KOPT-K1 (cell line): ENCODE measurements around the gene TMEM255B.
"Not testable (repeated sequence)": the region's sequence is repeated elsewhere in the genome, so short reads cannot be mapped to it uniquely, and the experiment has no call there.

ENCODE experiments used
- H3K27ac ChIP-seq: fragments of 200-600 bp; sonication (generic); 2 replicates; pipeline ENCODE4 v1.5.1; 2016; ENCODE audit warnings: antibody characterized with exemption, mild to moderate bottlenecking, low read depth, low read length; ENCODE audit not compliant: poor library complexity, severe bottlenecking
- H3K36me3 ChIP-seq: fragments of 200-600 bp; sonication (generic); 2 replicates; pipeline ENCODE4 v1.5.1; 2017; ENCODE audit warnings: antibody characterized with exemption, mild to moderate bottlenecking, low read length, moderate library complexity; ENCODE audit not compliant: insufficient read depth
- H3K9me3 ChIP-seq: fragments of 200-600 bp; sonication (generic); 2 replicates; pipeline ENCODE4 v1.5.1; 2017; ENCODE audit warnings: antibody characterized with exemption, low read length, mild to moderate bottlenecking; ENCODE audit not compliant: insufficient read depth, poor library complexity, severe bottlenecking

TMEM255B gene

DNA sequence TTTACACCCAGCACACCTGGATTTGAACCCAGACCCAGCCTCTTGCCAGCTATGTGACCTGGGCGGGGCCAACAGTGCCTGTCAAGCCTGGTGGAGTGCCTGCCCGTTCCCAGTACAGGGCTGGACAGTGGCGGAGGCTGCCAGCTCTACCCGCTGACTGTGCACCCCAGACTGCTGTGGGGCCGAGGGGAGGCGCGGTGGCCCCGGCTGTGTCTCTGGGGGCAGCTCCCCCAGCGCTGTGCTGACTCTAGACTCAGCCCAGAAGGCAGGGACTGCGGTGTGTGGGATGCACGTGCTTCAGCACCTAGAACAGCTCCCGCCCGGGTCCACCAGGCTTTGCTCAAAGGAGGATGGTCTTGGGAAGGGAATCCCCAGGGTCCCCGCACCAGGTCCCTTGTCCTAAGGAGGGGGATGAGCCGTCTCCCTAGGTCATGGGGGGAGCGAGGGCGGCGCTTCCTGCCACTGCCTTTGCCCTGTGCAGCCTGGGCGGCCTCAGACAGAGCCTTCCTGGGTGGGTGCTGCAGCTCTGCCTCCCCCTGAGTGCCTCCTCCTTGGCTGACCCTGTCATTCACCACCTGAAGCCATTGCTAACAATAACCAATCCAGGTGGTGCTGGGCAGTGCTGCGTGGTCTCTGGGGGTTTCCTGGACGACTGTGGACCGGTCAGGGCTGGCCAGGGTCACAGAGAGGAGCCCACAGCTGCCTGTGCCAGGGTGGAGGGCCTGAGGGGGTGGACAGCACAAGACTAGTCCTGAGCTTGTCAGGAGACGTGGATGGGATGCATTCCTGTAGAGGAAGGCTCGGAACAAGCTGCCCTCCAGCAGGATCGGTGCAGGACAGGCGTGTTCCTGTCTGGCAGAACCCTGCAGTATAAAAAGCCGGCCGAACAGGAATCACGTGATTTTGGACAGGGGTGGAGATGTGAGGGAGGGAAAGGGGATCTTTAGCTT, 18.6 kb downstream of the TMEM255B start:
- H3K36me3 ChIP-seq: no peaks in the 10 kb centered on the region
- H3K9me3 ChIP-seq: peaks cover 5% of the 10 kb centered on the region
- no peak overlapping the region for H3K27ac ChIP-seq

DNA sequence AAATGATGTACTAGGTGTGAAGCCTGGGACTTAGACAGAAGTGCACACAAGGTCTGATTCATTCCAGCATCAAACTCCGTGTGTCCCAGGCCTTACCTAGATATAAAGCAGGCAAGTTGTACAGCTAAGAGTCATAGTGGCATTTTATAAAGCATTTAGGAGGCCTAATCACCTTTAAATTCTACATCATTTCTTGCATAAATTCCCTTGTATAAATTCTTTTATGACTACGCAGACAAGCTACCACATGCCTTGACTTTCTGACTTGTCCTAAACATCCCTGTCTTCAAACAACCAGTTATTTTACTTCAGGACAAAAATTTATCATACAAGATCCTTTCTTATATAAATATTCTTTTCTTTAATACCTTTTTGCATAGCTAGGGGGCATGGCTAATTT, 22.5 kb downstream of the TMEM255B start:
- H3K27ac ChIP-seq: no peak overlapping the region
- peaks cover 5% of the 10 kb centered on the region for H3K9me3 ChIP-seq
- no peaks in the 10 kb centered on the region for H3K36me3 ChIP-seq

DNA sequence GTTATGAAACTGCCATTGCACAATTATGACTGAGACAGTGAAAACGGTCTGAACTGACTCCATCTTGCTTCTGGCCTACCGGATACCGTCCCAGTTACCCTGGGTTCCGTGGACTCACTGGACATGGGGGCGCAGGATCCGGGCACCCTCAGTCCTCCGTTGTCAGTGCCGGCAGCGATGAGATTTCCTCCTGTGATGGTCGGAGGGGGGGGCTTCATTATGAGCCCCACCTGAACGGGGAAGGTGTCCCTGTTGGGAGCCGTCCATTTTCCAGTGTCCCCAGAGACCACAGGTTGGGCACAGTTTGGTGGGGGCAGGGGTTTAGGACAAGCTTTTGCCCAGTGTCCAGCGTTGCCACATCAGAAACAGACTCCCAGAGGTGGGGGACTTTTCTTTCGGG, 23.4 kb downstream of the TMEM255B start:
- no peaks in the 10 kb centered on the region for H3K36me3 ChIP-seq
- H3K27ac ChIP-seq: no peak overlapping the region
- peaks cover 5% of the 10 kb centered on the region for H3K9me3 ChIP-seq

DNA sequence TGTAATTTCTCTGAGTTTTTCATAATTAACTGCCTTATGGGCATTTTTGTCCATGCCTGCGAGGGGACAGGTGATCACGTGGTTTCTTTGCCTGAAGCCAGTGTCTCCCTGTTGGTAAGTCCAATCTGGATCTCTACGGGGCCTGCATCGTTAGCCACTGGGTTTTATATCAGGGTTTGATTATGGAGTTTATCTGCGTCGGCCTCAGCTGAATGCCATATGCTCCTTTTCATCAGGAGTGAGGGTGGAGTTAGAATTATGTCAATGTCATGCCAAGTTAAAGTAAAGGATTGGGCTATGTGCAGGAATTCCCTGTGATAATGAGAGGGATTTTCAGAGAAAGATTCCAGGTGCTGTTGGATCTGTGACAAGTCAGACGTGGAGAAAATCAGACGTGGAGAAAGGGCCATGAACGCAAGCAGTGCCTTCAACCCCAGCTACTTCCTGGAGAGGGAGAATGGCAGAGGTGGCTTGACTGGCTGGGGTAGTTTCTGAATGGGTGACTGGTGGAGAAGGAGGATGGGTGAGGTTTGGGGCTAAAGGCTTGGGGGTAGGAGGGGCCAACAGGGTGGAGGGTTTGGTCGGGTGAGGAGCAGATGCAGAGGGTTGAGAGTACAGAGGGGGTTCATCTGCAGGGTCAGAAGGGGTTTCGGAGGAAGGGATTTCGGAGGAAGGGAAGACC, 24.3 kb downstream of the TMEM255B start:
- peaks cover 5% of the 10 kb centered on the region for H3K9me3 ChIP-seq
- no peak overlapping the region for H3K27ac ChIP-seq
- no peaks in the 10 kb centered on the region for H3K36me3 ChIP-seq

DNA sequence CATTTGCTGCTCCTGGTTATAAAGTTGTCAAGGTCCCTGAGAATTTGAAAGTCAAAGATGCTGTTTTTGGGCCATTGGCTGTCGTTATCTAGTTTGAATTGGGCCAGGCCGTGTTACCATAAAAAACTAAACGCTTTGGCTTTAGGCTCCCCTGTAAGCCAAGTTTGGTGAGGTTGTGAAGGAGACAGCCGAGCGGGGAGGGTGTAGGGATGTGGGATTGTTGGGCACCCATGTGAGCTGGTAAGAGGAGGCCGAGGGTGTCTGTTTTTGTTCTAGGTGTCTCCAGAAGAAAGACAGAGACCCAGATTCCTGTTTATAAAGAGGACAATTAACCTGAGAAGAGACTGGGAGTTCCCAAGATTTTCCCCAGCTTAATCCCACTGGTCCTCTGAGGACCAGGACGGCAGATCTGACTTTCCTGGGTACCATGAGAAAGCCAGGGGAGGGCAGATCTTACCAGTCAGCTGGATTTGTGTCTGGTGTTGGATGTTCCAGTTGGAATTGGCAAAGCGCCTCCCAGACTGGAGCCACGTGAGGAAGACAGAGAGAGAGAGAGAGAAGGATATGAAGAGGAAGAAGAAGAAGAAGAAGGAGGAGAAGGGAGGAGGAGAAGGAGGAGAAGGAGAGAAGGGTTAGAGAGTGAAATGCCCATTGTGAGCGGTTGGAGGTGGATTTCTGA, 25.1 kb downstream of the TMEM255B start:
- H3K27ac ChIP-seq: no peak overlapping the region
- no peaks in the 10 kb centered on the region for H3K36me3 ChIP-seq
- peaks cover under 1% of the 10 kb centered on the region for H3K9me3 ChIP-seq

DNA sequence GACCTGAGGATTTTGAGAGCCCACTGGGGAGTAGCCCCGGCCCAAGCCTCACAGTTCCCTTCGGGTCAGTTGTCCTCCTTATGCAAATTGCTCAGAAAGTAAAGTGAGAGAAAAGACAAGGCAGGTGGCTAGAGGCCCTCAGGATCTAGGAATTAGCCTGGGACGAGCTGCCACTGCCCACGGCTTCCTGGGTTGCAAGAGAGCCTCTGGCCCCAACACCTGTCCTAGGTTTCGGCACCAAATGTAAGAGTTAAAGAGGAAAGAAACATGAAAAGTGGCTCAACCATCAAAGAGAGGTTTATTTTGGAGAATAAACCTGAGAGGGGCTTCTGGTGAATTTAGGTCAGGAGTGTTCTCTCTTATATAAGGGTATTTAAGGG, 25.6 kb downstream of the TMEM255B start:
- no peaks in the 10 kb centered on the region for H3K9me3 ChIP-seq
- H3K36me3 ChIP-seq: no peaks in the 10 kb centered on the region
- no peak overlapping the region for H3K27ac ChIP-seq

DNA sequence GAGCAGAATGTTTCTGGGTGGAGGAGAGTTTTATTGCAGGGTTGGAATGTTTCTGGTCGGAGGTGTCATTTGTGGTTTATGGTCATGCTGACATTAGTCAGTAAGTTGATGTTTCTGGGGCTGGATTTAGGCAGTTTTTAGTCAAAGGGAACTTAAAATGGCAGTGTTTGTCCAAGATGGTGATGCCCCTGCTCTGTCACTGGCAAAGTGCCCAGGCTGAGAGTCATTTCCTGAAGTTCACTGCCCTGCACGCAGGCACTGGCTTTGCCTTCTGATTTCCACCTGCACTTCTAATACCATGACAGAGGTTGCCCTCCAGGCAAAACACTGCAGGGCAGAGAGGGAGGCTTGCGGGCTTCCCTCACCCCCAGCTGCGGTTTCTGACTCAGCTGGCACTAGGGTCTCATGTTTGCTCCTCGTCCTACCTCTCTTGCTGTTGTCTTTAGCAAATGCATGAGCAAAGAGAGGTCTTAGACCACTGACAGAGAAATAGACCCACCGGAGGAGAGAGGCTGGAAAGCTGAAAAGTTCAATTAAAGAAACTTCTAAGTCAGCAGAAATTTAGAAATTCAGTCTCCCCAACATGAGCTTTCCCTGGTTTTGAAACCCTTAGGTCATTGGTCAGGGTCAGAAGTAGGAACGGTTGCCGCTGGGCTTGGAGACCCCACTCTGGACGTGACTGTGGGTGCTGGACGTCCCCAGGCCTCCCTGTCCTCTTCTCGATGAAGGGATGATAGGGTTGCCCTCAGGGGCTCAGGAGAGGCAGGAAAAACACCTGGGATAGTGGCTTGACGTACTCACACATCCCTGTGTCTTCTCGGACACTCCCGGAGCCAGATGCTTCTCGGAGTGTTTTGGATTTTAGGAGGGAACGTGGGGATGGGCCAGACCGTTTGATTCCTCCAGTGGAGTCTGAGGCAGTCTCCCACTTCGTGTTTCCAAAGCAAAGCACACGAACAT, 26.3 kb downstream of the TMEM255B start:
- Histone ChIP-seq H3K36me3 (no peaks in the 10 kb centered on the region), H3K9me3 (no peaks in the 10 kb centered on the region), H3K27ac (no peak overlapping the region)

DNA sequence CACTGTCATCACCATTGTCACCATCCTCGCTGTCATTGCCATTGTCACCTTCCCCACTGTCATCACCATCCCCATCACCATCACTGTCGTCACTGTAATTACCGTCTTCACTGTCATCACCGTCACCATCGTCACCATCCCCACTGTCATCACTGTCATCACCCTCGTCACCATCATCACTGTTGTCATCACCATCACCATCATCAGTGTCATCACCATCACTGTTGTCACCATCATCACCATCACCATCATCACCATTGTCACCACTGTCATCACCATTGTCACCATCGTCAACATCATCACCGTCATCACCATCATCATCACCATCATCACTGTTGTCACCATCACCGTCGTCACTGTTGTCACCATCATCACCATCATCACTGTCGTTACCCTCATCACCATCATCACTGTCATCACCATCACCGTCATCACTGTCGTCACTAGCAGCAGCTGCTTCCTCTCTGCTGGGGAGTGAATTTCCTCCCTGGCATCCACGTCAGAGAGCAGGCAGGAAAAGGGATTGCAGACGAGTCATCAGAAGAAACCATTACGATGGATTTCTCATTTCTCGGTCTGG, 27.3 kb downstream of the TMEM255B start:
- Histone ChIP-seq H3K27ac (no peak overlapping the region), H3K36me3 (no peaks in the 10 kb centered on the region), H3K9me3 (no peaks in the 10 kb centered on the region)

DNA sequence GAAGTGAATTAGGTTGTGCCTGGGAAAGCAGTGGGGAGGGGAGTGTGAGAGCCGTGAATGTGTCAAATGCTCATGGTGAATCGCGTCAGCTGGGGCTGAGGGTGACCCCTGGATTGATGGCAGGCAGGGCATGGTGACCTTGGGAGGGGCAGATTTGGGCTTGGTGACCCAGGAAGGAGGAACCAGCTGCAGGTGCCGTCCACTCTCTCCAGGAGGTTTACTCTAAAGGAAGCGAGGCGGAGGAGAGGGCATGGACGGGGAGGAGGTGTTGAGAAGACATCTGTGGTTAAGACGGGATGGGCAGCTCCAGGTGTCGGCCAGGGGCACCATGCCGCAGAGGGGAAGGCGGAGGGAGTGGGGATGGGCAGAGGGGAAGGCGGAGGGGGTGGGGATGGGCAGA, 28.7 kb downstream of the TMEM255B start:
- H3K9me3 ChIP-seq: no peaks in the 10 kb centered on the region
- H3K27ac ChIP-seq: no peak overlapping the region

DNA sequence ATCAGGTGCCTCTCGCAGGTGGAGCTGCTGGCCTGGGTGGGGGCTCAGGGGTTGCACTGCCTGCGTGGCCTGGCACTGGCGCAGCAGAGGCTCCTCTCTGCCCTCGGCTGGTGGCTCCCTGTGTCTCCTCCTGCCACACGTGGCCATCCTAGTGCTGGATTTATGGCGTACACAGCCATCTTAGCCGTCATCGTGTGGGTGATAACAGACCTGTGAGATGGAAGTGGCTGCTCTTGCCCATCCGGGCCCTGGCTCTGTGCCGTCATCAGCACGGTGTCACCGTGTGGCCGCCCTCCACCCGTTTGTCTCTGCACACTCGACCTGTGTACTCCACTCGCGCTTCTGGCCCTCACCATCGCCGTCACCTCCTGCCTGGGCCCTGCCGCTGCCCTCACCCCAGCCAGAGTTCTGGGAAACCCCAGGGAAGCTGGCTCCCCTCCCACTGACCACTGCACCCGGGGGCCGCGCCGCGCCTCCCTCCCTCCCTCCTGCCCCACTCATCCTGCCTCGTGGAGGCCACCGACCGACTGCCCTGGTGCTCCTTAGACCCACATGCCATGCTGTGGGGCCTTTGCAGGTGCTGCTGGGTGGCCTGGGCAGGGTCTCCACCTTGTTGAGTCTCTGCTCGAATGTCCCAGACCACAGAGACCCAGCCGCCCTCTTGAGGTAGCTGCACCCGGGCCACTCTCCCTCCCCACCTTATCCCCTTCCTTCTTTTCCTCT, 29.5 kb downstream of the TMEM255B start:
- Histone ChIP-seq H3K9me3 (no peaks in the 10 kb centered on the region), H3K36me3 (no peaks in the 10 kb centered on the region), H3K27ac (no peak overlapping the region)

More for the DNA sequence above, 28.7 kb downstream of the TMEM255B start:
- H3K36me3 ChIP-seq: no peaks in the 10 kb centered on the region

DNA sequence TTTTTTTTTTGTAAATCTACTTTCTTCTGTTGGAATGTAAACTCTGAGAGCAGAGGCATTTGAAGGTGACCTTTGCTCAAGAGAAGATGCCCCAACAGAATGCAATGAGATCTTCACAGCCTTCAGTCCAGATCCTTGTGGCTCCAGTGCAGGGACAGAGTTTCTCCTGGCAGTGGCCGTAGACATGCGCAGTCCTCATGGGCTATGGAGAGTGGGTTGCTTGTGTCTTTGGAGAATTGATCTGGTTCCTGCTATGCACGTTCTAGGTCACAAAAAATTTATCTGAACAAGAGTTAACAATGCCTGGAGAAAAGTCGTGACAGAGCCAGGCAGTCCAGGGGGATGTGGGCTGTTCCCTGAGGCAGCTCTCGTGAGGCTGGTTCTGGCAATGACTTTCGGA, 30.1 kb downstream of the TMEM255B start:
- Histone ChIP-seq H3K27ac (no peak overlapping the region), H3K9me3 (no peaks in the 10 kb centered on the region)

DNA sequence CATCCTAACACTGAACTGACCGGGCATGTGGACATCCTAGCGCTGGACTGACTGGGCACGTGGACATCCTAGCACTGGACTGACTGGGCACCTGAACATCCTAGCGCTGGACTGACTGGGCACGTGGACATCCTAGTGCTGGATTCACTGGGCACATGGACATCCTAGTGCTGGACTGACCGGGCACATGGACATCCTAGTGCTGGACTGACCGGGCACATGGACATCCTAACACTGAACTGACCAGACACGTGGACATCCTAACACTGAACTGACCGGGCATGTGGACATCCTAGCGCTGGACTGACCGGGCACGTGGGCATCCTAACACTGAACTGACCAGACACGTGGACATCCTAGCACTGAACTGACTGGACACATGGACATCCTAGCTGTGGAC, 30.9 kb downstream of the TMEM255B start:
- H3K9me3 ChIP-seq, H3K27ac ChIP-seq, H3K36me3 ChIP-seq: not testable (repeated sequence)

More for the DNA sequence above, 30.1 kb downstream of the TMEM255B start:
- no peaks in the 10 kb centered on the region for H3K36me3 ChIP-seq

DNA sequence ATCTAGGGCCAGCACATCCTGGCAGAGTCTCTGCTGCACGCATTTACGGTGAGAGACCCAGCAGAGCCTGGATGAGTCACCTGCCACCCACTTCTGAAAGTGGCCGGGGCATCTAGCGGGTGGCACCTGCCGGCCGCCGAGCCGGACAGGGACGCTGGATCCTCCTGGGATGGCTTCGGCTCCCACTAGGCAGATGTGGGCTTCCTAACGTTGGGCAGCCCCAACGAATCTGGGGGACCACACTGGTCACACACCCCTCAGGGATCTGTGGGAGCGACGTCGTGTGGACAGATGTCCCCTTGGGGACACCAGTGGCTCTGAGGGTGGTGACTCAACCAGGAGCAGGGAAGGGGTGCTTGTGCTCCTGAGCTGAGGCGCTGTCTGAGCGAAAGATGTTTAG, 32.2 kb downstream of the TMEM255B start:
- Histone ChIP-seq H3K9me3 (no peaks in the 10 kb centered on the region), H3K36me3 (no peaks in the 10 kb centered on the region), H3K27ac (no peak overlapping the region)

DNA sequence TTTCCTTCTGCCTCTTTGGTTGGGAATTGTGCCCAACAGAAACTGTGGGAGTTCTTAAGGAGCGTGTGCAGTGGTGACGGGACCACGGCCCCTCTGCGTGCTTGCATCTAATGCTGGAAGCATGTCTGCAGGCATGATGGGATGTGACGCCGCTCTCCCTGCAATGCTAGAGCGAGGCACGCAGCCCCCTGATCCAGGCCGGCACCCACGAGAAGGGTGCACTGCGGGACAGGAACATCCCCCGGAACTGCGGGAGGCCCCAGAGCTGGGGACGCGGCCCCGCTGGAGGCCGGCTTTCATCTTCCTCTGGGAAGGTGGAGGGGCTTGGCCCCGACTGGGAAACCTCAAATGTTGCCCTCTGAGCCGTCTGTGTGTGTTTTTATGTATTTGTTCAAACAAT, 32.7 kb downstream of the TMEM255B start:
- Histone ChIP-seq H3K27ac (no peak overlapping the region), H3K36me3 (no peaks in the 10 kb centered on the region)

More for the DNA sequence above, 32.7 kb downstream of the TMEM255B start:
- H3K9me3 ChIP-seq: no peaks in the 10 kb centered on the region
